Lower lobe of right lung (tissue), 2 donors: ENCODE data around the gene IL1F10. TPM values are rescaled to one million over a fixed set of nuclear protein-coding genes. Genes with fewer than 3 reads are reported as not detected.
A peak's percentile ranks its signal among the peaks of the same experiment; 100 is the strongest.

Experiments
- ATAC-seq, 2 donors: fragments of 200-7000 bp; cut with Tn5 transposase; one replicate each; pipeline ENCODE4 v1.9.1; 2020 to 2022; ENCODE audit warnings: mild to moderate bottlenecking in 2 of 2, moderate library complexity in 2 of 2
- DNase-seq: peaks from one replicate; pipeline ENCODE4 v3.0.0-alpha.2; 2020
- H3K27ac ChIP-seq: fragments of 200-600 bp; one replicate; pipeline ENCODE4 v1.8.0; 2022
- H3K27me3 ChIP-seq: fragments of 200-600 bp; one replicate; pipeline ENCODE4 v1.8.0; 2022; ENCODE audit warnings: low read depth
- H3K36me3 ChIP-seq: fragments of 200-600 bp; one replicate; pipeline ENCODE4 v1.8.0; 2022; ENCODE audit warnings: mild to moderate bottlenecking
- H3K4me1 ChIP-seq: fragments of 200-600 bp; one replicate; pipeline ENCODE4 v1.8.0; 2022
- H3K4me3 ChIP-seq: fragments of 200-600 bp; one replicate; pipeline ENCODE4 v1.8.0; 2022; ENCODE audit warnings: mild to moderate bottlenecking
- H3K9me3 ChIP-seq: fragments of 200-600 bp; one replicate; pipeline ENCODE4 v1.8.0; 2022
- intact Hi-C: fragments of 100-400 bp; cut with DNase I; formaldehyde crosslinking; loops from one replicate; pipeline ENCODE4 v1.11.0; 2022
- total RNA-seq: library from RNA; stranded (reverse); fragmentation: NEBNext Ultra II Directional; extraction: Animal tissue kit (Norgen Biotek cat#: 25700); gene quantifications from one replicate; pipeline ENCODE4 v1.2.1, GENCODE V29; 2021
- TF ChIP-seq, protein P1 (sequence below): fragments of 200-600 bp; IDR thresholded peaks from one replicate; pipeline ENCODE4 v1.8.0; 2022; ENCODE audit warnings: antibody characterized with exemption, mild to moderate bottlenecking
- donor health status: DM: no; HTN: yes; CAD: no; lungs with severe emphysema.

IL1F10 gene
- total RNA-seq, 1 donor from 2014 or later = not detected

DNA sequence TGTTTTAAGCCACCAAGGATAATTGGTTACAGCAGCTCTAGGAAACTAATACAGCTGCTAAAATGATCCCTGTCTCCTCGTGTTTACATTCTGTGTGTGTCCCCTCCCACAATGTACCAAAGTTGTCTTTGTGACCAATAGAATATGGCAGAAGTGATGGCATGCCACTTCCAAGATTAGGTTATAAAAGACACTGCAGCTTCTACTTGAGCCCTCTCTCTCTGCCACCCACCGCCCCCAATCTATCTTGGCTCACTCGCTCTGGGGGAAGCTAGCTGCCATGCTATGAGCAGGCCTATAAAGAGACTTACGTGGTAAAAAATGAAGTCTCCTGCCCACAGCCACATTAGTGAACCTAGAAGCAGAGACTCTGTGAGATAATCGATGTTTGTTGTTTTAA, 3.5 kb upstream of the IL1F10 start:
- Histone ChIP-seq H3K36me3 (no peaks in the 10 kb centered on the region), H3K27ac (no peak overlapping the region), H3K4me1 (no peaks in the 10 kb centered on the region), H3K9me3 (no peaks in the 10 kb centered on the region), H3K27me3 (no peaks in the 10 kb centered on the region), H3K4me3 (no peak overlapping the region)
- DNase-seq (no peak), ATAC-seq (no peak)
- intact Hi-C loops = no loop called here
- TF ChIP-seq, protein P1, sequence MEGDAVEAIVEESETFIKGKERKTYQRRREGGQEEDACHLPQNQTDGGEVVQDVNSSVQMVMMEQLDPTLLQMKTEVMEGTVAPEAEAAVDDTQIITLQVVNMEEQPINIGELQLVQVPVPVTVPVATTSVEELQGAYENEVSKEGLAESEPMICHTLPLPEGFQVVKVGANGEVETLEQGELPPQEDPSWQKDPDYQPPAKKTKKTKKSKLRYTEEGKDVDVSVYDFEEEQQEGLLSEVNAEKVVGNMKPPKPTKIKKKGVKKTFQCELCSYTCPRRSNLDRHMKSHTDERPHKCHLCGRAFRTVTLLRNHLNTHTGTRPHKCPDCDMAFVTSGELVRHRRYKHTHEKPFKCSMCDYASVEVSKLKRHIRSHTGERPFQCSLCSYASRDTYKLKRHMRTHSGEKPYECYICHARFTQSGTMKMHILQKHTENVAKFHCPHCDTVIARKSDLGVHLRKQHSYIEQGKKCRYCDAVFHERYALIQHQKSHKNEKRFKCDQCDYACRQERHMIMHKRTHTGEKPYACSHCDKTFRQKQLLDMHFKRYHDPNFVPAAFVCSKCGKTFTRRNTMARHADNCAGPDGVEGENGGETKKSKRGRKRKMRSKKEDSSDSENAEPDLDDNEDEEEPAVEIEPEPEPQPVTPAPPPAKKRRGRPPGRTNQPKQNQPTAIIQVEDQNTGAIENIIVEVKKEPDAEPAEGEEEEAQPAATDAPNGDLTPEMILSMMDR = no peak

DNA sequence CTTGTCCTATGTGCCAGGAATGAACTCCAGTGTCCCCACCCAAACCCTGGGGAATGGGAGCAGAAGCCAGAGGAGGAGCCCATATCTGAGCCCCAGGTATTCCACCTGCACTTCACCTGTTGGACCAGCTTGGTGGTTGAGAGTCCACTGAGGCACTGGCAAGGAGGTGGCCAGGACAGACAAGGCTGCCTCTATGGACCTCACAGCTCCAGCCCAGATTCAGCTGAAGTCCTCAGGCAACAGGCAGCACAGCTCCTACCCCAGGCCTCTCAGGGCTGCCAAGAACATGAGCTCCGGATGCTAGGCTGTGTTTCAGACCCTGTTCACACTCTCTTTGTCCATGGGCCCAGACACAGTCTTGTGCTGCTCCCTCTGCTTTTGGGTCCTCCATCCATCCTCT, 2.9 kb upstream of the IL1F10 start:
- no peaks in the 10 kb centered on the region for H3K9me3 ChIP-seq
- H3K27ac ChIP-seq = no peak overlapping the region
- H3K4me3 ChIP-seq = no peak overlapping the region
- ATAC-seq = no peak
- no peaks in the 10 kb centered on the region for H3K27me3 ChIP-seq
- H3K4me1 ChIP-seq = no peaks in the 10 kb centered on the region
- intact Hi-C loops = no loop called here
- H3K36me3 ChIP-seq = no peaks in the 10 kb centered on the region
- TF ChIP-seq, protein P1 = no peak
- no peak for DNase-seq

DNA sequence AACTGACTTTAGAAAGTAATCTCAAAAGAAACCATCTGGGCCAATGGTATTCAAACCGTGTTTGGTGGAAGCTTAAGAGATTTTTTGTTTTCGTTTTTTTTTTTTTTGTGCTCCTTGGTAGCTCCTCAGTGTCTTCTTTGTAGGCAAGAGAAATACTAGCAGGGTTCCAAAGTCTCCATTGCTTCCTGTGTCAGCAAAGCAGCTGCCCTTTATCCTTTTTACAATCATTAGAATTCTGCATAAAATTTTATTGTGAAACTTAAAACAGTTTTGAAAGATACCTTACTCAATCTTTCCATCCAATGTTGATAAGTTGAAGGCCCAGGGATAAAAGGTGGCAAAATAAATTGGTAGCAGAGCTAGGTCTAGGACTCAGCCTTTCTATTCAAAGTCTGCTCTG, 479 bp downstream of the IL1F10 start:
- Histone ChIP-seq H3K4me1 (no peaks in the 10 kb centered on the region), H3K36me3 (no peaks in the 10 kb centered on the region), H3K9me3 (no peaks in the 10 kb centered on the region), H3K27ac (no peak overlapping the region), H3K27me3 (no peaks in the 10 kb centered on the region), H3K4me3 (no peak overlapping the region)
- TF ChIP-seq, protein P1 = no peak
- no peak for ATAC-seq
- intact Hi-C loops = no loop called here
- no peak for DNase-seq

DNA sequence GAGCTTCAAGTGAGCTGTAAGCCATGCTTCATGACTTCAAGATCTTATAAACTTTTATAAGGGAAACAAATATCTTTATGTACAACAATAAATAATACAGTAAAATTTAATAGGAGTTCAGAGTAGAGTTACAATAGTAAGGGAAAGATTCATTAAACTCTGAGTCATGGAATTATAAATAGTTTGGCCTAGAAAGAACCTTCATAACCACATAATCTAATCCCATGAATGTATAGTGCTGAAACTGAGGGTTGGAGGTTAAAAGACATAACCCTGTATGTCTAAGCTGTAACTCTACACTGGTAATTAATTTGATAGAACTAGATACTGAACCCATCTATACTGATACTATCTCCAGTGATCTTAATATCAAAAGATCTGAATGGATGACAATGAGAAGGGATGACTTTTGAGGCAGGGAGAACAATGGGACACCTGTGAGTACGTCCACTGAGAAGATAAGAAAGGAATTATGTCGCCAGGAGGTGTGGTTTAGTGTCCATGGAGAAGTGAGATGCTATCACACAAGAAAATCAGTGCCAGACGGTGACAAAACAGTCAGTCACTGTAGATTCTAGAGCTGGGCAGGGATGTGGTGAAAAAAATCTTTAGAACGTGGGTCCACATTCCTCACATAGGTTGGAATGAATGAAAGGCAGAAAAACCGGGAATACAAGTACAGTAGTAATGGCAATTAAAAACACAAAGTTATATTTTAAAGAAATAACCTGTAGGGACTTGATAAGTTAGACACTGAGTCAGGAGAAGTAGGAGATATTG, 1.1 kb downstream of the IL1F10 start:
- Histone ChIP-seq H3K27me3 (no peaks in the 10 kb centered on the region), H3K27ac (no peak overlapping the region), H3K36me3 (no peaks in the 10 kb centered on the region), H3K4me3 (no peak overlapping the region), H3K4me1 (no peaks in the 10 kb centered on the region), H3K9me3 (no peaks in the 10 kb centered on the region)
- TF ChIP-seq, protein P1 = no peak
- ATAC-seq (no peak), DNase-seq (no peak)
- intact Hi-C loops = no loop called here

DNA sequence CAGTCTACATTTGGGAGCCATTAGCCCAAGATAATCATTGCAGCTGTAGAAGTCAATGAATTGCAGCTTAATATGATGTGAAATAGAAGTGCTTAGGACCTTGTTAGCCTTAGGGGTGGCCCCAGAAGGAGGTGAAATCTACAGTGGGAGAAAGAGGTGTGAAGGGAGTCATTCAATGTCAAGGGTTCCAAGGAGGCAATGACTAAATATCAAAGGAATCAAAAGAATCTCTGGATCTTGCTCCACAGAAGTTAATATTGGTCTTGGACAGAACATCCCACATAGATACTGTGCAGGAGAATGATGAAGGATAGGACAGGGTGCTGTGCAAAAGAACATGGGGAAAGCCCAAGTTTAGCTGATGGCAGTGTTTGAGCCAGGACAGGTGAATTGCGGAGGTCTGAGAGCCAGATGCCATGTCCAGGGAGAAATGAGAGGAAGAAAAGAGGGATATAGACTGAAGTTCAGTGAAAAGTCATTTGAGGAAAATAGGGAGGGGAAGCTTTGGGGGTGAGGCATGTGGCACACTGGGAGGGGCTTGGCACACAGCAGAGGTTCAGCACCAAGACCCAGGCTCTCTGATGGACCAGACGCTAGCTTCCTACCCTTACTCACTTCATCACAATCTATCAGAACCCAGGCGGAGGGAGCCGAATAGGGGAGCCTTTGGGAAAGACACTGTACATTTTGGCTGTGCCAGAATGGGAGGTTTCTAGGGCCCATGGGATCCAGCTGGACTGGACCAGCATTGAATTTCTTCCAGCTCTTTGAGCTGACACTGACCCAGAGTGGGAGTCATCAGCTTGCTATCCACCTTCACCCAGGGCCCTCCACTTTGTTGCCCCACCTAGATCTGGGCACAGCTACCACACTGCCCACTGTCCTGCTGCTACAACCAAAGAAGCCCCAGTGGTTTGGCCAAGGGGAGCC, 2.2 kb downstream of the IL1F10 start:
- no peaks in the 10 kb centered on the region for H3K27me3 ChIP-seq
- ATAC-seq = peak in 1 of 2 donors; percentile 16
- no peaks in the 10 kb centered on the region for H3K9me3 ChIP-seq
- no peak for DNase-seq
- intact Hi-C loops = no loop called here
- H3K27ac ChIP-seq = no peak overlapping the region
- no peaks in the 10 kb centered on the region for H3K4me1 ChIP-seq
- TF ChIP-seq, protein P1 = no peak
- no peaks in the 10 kb centered on the region for H3K36me3 ChIP-seq
- no peak overlapping the region for H3K4me3 ChIP-seq
